Erythroblast (primary cell): ENCODE data around the gene HS3ST2.

Source experiments
- GATA1 ChIP-seq: IDR thresholded peaks from 2 replicates; pipeline ENCODE4 v1.6.1; 2011; ENCODE audit warnings: low read depth, mild to moderate bottlenecking, control low read depth, low read length, moderate library complexity
- POLR2A ChIP-seq: IDR thresholded peaks from 2 replicates; pipeline ENCODE4 v1.6.1; 2011; ENCODE audit warnings: mild to moderate bottlenecking, low read length

GRCh38 chr16:22934786-22935185 lies 120.8 kb downstream of the HS3ST2 start:
- TF ChIP-seq POLR2A, result no peak
- no peak for TF ChIP-seq GATA1
